Measurements from ENCODE around the gene PNPLA3.

GRCh38 chr22:43889860-43890253 is 33.7 kb upstream of the PNPLA3 start:
- no peak for TF ChIP-seq POLR2AphosphoS5 (IDR thresholded peaks at IDR 0.05; ENCODE audit: low read depth, low read length)
- peak; percentile 47; the same call in 1 of the 2 replicates for TF ChIP-seq RAD21 (IDR thresholded peaks at IDR 0.05; ENCODE audit: low read depth)
- peak in 2 of 3 experiments; percentile 14 to 21; a peak in 1 of 6 replicates for TF ChIP-seq CTCF (IDR thresholded peaks at IDR 0.05 in 2 of 3, conservative IDR thresholded peaks at IDR 0.05 in 1 of 3; ENCODE audit: borderline replicate concordance in 1 of 3, insufficient read depth in 1 of 3, low read depth in 2 of 3, low read length in 2 of 3)
- no peak for TF ChIP-seq JUND (IDR thresholded peaks at IDR 0.05)
- no peak for TF ChIP-seq EZH2 (IDR thresholded peaks at IDR 0.05)
- TF ChIP-seq, protein P1, sequence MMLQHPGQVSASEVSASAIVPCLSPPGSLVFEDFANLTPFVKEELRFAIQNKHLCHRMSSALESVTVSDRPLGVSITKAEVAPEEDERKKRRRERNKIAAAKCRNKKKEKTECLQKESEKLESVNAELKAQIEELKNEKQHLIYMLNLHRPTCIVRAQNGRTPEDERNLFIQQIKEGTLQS (IDR thresholded peaks at IDR 0.05): no peak
- TF ChIP-seq CBX3 (IDR thresholded peaks at IDR 0.05; ENCODE audit: low read depth): no peak
- TF ChIP-seq TCF7L2 (IDR thresholded peaks at IDR 0.05; ENCODE audit: borderline replicate concordance, extremely low read depth, insufficient read depth, insufficient read length): no peak
- no peak for TF ChIP-seq SIN3A (IDR thresholded peaks at IDR 0.05; ENCODE audit: low read depth)
- TF ChIP-seq YY1 (IDR thresholded peaks at IDR 0.05; ENCODE audit: extremely low read depth, insufficient replicate concordance, low read depth, low read length): no peak
- no peak for TF ChIP-seq REST (IDR thresholded peaks at IDR 0.05; ENCODE audit: low read depth)
- TF ChIP-seq, protein P2, sequence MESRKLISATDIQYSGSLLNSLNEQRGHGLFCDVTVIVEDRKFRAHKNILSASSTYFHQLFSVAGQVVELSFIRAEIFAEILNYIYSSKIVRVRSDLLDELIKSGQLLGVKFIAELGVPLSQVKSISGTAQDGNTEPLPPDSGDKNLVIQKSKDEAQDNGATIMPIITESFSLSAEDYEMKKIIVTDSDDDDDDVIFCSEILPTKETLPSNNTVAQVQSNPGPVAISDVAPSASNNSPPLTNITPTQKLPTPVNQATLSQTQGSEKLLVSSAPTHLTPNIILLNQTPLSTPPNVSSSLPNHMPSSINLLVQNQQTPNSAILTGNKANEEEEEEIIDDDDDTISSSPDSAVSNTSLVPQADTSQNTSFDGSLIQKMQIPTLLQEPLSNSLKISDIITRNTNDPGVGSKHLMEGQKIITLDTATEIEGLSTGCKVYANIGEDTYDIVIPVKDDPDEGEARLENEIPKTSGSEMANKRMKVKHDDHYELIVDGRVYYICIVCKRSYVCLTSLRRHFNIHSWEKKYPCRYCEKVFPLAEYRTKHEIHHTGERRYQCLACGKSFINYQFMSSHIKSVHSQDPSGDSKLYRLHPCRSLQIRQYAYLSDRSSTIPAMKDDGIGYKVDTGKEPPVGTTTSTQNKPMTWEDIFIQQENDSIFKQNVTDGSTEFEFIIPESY (IDR thresholded peaks at IDR 0.05; ENCODE audit: extremely low read depth, insufficient replicate concordance, low read length): no peak
- no peak for TF ChIP-seq ZNF274 (IDR thresholded peaks at IDR 0.05; ENCODE audit: low read depth, low read length)
- TF ChIP-seq EZH2phosphoT487 (IDR thresholded peaks at IDR 0.05; ENCODE audit: borderline replicate concordance): no peak

Data from HCT116 (cell line).